ENCODE measurements around the gene PTTG1.

The PTTG1 gene

DNA sequence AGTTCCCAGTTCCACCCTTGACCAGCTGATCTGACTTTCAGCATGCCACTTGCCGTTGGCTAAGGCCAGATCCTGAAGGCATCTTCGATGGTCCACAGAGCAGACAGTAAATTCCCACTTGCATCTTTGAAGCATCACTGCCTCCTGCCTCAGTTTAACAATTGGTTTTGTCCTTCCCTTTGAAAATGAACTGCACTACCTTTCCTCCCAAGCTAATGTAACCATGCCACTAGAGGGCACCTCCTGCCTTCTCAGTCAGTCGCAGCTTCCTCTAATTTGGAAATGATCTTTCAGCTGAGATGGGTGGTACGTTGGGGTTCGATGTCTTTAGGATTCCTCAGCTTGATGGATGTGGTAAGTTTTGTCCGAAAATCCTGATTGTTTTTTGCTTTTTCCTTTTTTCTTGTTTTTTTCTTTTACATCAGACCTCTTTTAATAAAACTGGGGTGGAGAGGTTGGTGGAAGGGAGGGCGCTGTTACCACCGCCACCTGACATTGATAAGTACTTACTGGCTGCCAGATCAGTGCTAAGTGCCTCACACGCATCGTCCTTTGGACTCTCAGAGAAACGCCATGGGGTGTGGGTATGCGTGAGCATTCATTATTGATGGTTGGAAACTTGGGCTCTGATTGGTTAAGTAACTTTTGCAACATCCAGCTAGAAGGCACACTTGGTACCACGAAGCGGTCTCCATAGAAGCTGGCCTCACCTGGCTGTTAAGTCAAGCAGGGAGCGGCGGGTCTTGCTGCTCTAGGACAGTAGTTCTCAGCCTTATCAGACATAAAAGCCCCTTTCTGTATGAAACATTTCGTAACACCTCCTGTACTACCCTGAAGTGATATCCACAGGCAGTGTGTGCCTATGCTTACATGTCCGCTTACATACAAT lies 16.9 kb downstream of the PTTG1 start:
- Mint-ChIP-seq H3K4me1 (ENCODE audit: low read depth) (peaks cover 42% of the 10 kb centered on the region), H3K4me3 (peak overlapping the region; percentile 87), H3K9me3 (no peaks in the 10 kb centered on the region), H3K27me3 (ENCODE audit: low read depth) (peaks cover 5% of the 10 kb centered on the region), H3K27ac (peak overlapping the region; percentile 92), H3K36me3 (ENCODE audit: low read depth) (no peaks in the 10 kb centered on the region)

DNA sequence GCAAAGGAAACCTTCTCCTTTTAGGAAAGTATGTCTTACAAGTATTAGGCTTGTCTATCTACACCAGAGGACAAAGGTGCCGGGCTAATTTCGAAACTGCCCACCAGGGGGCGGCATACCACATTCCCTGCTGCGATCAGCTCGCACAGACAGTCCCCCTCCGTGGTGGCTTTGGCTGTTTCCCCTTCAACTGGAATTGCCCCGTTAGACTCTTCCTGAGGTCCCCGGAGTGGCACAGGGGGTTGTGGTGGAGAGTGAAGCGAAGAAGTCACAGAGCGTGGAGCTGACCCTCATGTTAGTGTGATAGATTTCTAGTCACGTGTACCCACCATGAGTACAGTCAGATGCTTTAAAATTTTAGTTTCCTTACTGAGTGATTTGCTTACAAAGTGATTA lies 17.5 kb downstream of the PTTG1 start:
- no peaks in the 10 kb centered on the region for H3K36me3 Mint-ChIP-seq (ENCODE audit: low read depth)
- H3K4me1 Mint-ChIP-seq (ENCODE audit: low read depth), result peaks cover 47% of the 10 kb centered on the region
- H3K4me3 Mint-ChIP-seq, result peak overlapping the region; percentile 87
- peak overlapping the region; percentile 92 for H3K27ac Mint-ChIP-seq
- no peaks in the 10 kb centered on the region for H3K9me3 Mint-ChIP-seq
- H3K27me3 Mint-ChIP-seq (ENCODE audit: low read depth), result peaks cover 5% of the 10 kb centered on the region

DNA sequence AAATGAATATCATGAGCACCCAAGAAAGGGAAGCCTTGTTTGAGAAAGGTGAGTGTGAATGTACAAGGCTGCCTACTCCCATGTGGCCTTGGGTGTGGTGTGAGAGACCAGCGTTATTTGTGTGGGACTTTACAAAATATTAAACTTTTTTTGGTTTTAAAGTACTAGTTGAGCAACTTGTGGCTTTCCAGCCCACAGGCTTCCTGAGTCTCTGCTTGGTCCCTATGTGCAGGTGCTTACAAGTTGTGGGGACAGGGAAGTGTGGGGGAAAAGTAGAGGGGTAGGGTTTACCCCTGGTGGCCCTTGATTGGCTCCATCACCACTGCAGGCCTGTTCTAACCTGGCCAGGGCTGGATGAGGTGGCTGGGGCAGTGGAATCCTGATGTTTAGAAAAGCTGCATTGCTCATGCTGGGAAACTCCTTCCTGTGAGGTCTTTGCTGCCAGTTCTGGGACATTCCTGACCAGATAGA lies 19.7 kb downstream of the PTTG1 start:
- no peaks in the 10 kb centered on the region for H3K27me3 Mint-ChIP-seq (ENCODE audit: low read depth)
- peaks cover 6% of the 10 kb centered on the region for H3K9me3 Mint-ChIP-seq
- peaks cover 54% of the 10 kb centered on the region for H3K4me1 Mint-ChIP-seq (ENCODE audit: low read depth)
- peaks cover under 1% of the 10 kb centered on the region for H3K36me3 Mint-ChIP-seq (ENCODE audit: low read depth)
- peak overlapping the region; percentile 64 for H3K27ac Mint-ChIP-seq
- no peak overlapping the region for H3K4me3 Mint-ChIP-seq

DNA sequence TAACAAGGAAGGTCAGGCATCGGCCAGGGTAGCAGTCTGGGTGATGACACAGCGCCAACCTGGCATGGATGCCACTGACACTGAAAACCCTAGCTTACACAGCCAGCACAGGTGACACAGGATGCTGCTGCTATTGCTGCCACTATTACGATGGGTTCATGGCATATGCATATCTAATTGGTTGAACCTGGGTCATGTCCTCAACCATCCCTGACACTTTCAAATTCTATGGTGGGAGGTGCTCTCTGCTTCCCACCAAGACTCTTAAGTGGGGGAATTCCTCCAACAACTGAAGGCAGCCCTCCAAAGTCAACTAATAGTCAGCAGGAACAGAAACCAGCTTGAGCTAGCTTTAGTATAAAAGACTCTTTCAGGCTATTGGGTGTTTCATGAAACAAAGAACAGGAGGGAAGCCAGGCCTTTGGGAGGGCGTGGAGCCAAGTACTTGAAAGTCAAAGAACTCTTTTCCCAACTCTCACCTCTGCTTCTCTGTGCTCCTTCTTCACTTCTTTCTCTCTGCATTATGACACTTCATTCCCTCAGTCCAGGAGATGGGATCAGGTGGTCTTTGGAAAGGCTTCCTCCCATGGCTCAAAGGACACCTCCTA lies 21.3 kb downstream of the PTTG1 start:
- H3K27ac Mint-ChIP-seq, result peak overlapping the region; percentile 52
- no peaks in the 10 kb centered on the region for H3K27me3 Mint-ChIP-seq (ENCODE audit: low read depth)
- no peak overlapping the region for H3K4me3 Mint-ChIP-seq
- H3K36me3 Mint-ChIP-seq (ENCODE audit: low read depth), result peaks cover 1% of the 10 kb centered on the region
- peaks cover 55% of the 10 kb centered on the region for H3K4me1 Mint-ChIP-seq (ENCODE audit: low read depth)
- peaks cover 6% of the 10 kb centered on the region for H3K9me3 Mint-ChIP-seq

DNA sequence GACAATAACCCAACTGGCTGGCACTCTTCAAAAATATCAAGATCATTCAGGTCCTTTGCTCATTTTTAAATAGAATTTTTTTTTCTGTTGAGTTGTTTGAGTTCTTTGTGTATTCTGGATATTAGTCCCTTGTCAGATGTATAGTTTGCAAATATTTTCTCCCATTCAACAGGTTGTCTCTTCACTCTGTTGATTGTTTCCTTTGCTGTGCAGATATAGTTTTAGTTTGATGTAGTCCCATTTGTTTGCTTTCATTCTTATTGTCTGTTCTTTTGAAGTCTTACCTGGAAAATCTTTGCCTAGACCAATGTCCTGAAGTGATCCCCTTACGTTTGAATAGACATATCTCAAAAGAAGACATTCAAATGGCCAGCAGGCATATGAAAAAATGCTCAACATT lies 22.8 kb downstream of the PTTG1 start:
- H3K27me3 Mint-ChIP-seq (ENCODE audit: low read depth), result no peaks in the 10 kb centered on the region
- H3K36me3 Mint-ChIP-seq (ENCODE audit: low read depth), result peaks cover 3% of the 10 kb centered on the region
- peaks cover 46% of the 10 kb centered on the region for H3K4me1 Mint-ChIP-seq (ENCODE audit: low read depth)
- no peak overlapping the region for H3K4me3 Mint-ChIP-seq
- H3K9me3 Mint-ChIP-seq, result peaks cover 9% of the 10 kb centered on the region
- H3K27ac Mint-ChIP-seq, result no peak overlapping the region

DNA sequence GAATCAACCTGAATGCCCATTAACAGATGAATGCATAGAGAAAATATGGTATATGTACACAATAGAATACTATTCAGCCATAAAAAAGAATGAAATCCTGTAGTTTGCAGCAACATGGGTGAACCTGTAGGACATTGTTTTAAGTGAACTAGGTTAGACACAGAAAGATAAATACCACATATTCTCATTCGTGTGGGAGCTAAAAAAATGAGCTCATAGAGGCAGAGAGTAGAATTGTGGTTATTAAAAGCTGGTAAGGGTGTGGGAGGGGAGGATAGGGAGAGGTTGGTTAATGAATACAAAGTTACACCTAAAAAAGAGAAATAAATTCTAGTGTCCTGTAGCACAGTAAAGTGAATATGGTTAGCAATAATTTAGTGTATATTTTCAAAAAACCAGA lies 23.5 kb downstream of the PTTG1 start:
- H3K4me1 Mint-ChIP-seq (ENCODE audit: low read depth), result peaks cover 50% of the 10 kb centered on the region
- H3K36me3 Mint-ChIP-seq (ENCODE audit: low read depth), result peaks cover 9% of the 10 kb centered on the region
- H3K9me3 Mint-ChIP-seq, result peaks cover 16% of the 10 kb centered on the region
- H3K27ac Mint-ChIP-seq, result no peak overlapping the region
- no peaks in the 10 kb centered on the region for H3K27me3 Mint-ChIP-seq (ENCODE audit: low read depth)
- no peak overlapping the region for H3K4me3 Mint-ChIP-seq

DNA sequence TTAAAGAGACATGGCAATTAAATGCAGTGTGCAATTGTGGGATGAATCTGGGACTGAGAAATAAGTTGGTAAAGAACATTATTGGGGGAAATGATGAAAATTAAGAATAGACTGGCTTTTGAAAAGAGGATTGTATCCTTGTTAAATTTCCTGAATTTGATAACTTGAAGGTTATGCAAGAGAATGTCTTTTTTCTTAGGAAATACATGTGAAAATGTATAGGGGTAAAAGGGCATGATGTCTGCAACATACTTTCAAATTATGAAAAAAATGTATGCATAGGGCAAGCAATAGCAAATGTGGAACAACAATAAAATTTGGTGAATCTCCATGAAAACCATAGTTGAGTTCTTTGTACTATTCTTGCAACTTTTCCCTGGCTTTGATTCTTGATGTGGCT lies 24.1 kb downstream of the PTTG1 start:
- Mint-ChIP-seq H3K36me3 (ENCODE audit: low read depth) (peaks cover 9% of the 10 kb centered on the region), H3K9me3 (peaks cover 19% of the 10 kb centered on the region), H3K27me3 (ENCODE audit: low read depth) (no peaks in the 10 kb centered on the region), H3K4me1 (ENCODE audit: low read depth) (peaks cover 47% of the 10 kb centered on the region), H3K4me3 (no peak overlapping the region), H3K27ac (no peak overlapping the region)

DNA sequence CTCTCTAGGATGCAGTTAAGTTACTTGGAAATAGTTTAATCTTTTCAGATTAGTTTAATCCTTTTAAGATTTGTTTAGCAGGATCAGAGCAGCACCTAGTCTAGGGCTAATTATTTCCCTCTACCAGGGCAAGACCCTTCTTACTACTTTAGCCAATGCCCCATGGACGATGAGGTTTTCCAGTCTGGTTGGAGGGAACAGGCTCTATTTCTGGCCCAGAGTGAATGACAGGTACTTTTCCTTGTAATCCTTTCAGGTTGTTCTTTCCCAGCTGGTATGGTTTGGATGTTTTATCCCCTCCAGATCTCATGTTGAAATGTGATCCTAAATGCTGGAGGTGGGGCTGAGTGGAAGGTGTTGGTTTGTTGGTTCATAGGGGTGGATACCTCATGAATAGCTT lies 27.2 kb downstream of the PTTG1 start:
- peaks cover 11% of the 10 kb centered on the region for H3K36me3 Mint-ChIP-seq (ENCODE audit: low read depth)
- no peak overlapping the region for H3K4me3 Mint-ChIP-seq
- no peak overlapping the region for H3K27ac Mint-ChIP-seq
- H3K27me3 Mint-ChIP-seq (ENCODE audit: low read depth), result no peaks in the 10 kb centered on the region
- H3K4me1 Mint-ChIP-seq (ENCODE audit: low read depth), result peaks cover 32% of the 10 kb centered on the region
- peaks cover 19% of the 10 kb centered on the region for H3K9me3 Mint-ChIP-seq

DNA sequence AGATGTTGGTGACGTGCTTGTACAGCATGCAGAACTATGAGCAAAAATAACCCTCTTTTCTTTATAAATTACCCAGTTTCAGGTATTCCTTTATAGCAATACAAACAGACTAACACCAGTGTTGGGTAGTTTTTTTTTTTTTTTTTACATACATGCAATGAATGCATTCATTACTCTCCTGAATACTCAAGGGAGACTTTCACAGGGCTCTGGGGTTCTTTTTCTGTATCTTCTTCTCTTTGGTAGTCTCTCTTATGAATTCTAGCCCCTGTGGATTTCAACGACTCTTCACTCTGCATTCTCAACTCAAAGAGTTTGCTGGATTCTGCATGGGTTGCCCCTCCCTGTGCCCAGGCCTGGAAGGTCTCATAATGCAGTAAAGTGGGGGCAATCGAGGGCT lies 27.8 kb downstream of the PTTG1 start:
- H3K4me3 Mint-ChIP-seq, result no peak overlapping the region
- no peaks in the 10 kb centered on the region for H3K27me3 Mint-ChIP-seq (ENCODE audit: low read depth)
- peaks cover 32% of the 10 kb centered on the region for H3K4me1 Mint-ChIP-seq (ENCODE audit: low read depth)
- H3K9me3 Mint-ChIP-seq, result peaks cover 19% of the 10 kb centered on the region
- H3K27ac Mint-ChIP-seq, result no peak overlapping the region
- H3K36me3 Mint-ChIP-seq (ENCODE audit: low read depth), result peaks cover 11% of the 10 kb centered on the region

DNA sequence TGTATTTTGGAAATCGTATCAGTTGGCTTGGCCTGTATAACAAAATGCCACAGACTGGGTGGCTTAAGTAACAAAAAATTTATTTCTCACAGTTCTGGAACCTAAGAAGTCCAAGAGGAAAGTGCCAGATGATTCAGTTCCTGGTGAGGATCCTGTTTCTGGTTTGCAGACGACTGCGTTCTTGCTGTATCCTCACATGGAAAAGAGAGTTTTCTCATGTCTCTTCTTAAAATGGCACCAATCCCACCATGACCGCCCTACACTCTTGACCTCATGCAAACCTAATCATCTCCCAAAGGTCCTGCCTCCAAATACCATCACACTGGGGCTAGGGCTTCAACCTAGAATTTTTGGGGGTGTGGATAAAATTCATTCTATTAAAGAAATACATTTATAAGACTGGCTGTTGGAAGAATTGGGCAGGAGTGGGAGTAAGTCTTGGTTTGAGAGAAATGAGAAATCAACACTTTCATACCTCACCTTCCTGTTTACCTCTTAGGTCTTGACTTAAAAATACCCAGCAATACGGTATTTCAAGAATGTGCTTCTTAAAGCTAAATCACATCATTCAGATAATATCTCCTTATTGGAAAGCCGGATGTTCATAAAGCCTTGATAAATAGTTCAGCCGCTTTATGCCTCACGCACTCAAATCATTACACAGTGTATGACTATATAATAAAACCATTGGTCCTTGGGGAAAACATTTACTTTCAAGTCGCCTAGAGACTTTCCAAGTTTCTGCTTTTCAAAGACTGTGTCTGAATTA lies 28.7 kb downstream of the PTTG1 start:
- peaks cover 29% of the 10 kb centered on the region for H3K4me1 Mint-ChIP-seq (ENCODE audit: low read depth)
- no peak overlapping the region for H3K4me3 Mint-ChIP-seq

DNA sequence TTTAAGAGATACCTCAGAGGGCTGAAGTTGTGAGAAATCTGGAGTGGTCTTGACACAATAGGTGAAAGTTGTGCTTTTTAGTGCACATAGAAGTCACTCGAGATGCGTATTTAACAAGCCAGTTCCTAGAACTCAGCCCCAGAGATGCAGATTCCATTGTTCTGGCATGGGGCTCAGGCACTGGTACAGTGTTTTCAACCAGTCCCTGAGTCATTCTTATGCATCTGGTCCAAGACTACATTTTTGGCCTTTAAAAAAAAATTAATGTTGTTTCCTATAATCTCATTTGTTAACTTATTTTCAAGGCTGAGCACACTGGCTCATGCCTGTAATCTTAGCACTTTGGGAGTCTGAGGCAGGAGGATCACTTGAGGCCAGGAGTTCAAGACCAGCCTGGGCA lies 29.6 kb downstream of the PTTG1 start:
- no peaks in the 10 kb centered on the region for H3K27me3 Mint-ChIP-seq (ENCODE audit: low read depth)
- H3K4me3 Mint-ChIP-seq, result no peak overlapping the region
- H3K4me1 Mint-ChIP-seq (ENCODE audit: low read depth), result peaks cover 33% of the 10 kb centered on the region
- peaks cover 11% of the 10 kb centered on the region for H3K36me3 Mint-ChIP-seq (ENCODE audit: low read depth)
- peaks cover 13% of the 10 kb centered on the region for H3K9me3 Mint-ChIP-seq
- H3K27ac Mint-ChIP-seq, result no peak overlapping the region

More for the DNA sequence above, 28.7 kb downstream of the PTTG1 start:
- Mint-ChIP-seq H3K9me3 (peaks cover 13% of the 10 kb centered on the region), H3K36me3 (ENCODE audit: low read depth) (peaks cover 11% of the 10 kb centered on the region), H3K27ac (no peak overlapping the region), H3K27me3 (ENCODE audit: low read depth) (no peaks in the 10 kb centered on the region)

DNA sequence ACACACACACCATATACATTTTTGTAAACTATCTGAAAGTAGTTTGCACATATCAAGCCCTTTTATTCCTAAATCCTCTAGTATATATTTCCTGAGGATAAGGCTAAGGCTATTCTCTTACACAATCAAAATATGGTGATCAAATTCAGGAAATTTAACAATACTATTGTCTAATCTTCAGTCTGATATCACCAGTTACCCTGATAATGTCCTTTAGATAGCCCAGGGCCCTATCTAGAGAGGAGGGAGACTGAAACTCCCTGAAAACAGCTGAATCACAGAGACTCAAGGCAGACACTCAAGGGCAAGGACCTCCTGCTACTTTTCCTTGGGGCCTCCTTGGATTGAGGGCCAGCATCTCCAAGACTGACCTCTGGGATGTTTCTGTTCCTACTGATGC lies 30.4 kb downstream of the PTTG1 start:
- Mint-ChIP-seq H3K9me3 (peaks cover 13% of the 10 kb centered on the region), H3K27ac (no peak overlapping the region), H3K27me3 (ENCODE audit: low read depth) (no peaks in the 10 kb centered on the region), H3K36me3 (ENCODE audit: low read depth) (peaks cover 10% of the 10 kb centered on the region), H3K4me1 (ENCODE audit: low read depth) (peaks cover 38% of the 10 kb centered on the region), H3K4me3 (no peak overlapping the region)

DNA sequence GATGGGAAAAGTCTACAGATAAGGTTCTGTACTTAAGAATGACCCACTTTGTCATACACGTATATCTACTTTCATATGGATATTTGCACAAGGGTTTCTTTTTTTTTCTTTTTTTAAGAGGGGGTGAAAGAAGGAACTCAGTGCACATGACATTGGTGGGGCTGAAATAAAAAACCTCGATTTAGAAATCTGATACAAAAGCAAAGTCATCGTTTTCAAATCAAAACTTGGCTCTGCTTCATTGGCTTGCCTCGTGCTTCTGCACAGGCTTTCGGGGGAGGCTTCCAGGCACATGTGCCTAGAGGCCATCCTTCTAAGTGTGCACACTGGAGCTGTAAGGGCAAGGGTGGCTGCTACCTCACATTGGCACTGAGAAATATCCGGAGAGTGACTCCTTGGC lies 31.1 kb downstream of the PTTG1 start:
- Mint-ChIP-seq H3K9me3 (peaks cover 13% of the 10 kb centered on the region), H3K27ac (no peak overlapping the region), H3K4me3 (no peak overlapping the region), H3K36me3 (ENCODE audit: low read depth) (peaks cover 10% of the 10 kb centered on the region), H3K4me1 (ENCODE audit: low read depth) (peaks cover 35% of the 10 kb centered on the region), H3K27me3 (ENCODE audit: low read depth) (no peaks in the 10 kb centered on the region)

DNA sequence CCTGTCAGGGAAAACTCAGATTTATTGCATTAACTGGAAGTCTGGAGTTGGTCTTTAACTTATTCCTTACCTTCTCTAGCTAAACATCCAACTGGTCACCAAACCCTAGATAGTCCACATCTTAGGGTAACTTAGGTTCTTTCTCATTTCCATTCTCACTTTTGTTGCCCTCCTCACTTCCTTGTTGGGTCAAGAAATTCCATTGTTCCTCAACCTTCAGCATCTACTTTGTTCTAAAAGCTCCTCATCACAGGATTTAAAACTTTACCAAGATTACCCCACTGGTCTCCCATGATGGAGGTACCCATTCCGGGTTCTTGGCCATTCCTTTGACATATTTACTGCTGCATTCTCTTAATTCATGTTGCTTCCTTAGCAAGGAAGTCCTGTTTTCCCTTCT lies 32.1 kb downstream of the PTTG1 start:
- no peak overlapping the region for H3K4me3 Mint-ChIP-seq
- peaks cover 34% of the 10 kb centered on the region for H3K4me1 Mint-ChIP-seq (ENCODE audit: low read depth)

More for the DNA sequence above, 32.1 kb downstream of the PTTG1 start:
- Mint-ChIP-seq H3K36me3 (ENCODE audit: low read depth) (peaks cover 9% of the 10 kb centered on the region), H3K9me3 (peaks cover 13% of the 10 kb centered on the region), H3K27ac (no peak overlapping the region), H3K27me3 (ENCODE audit: low read depth) (no peaks in the 10 kb centered on the region)

Data from T-helper 1 cell treated with Interleukin-12 subunit alpha and Interleukin-12 subunit beta and Interleukin-4 antibody, amounts not matched to agents 30 μg/mL and 1 μg/mL, for 36 hours (primary cell).